Upper lobe of right lung (tissue), 1 donor: ENCODE results near the gene RBKS. TPM values are rescaled to one million over a fixed set of nuclear protein-coding genes. Genes with fewer than 3 reads are reported as not detected.

Experiments
- ATAC-seq: fragments of 200-7000 bp; cut with Tn5 transposase; one replicate; pipeline ENCODE4 v1.9.1; 2020; ENCODE audit warnings: mild to moderate bottlenecking, moderate library complexity
- DNase-seq: peaks from one replicate; pipeline ENCODE4 v3.0.0-alpha.2; 2020
- H3K27ac ChIP-seq: fragments of 200-600 bp; one replicate; pipeline ENCODE4 v1.8.0; 2022
- H3K27me3 ChIP-seq: fragments of 200-600 bp; one replicate; pipeline ENCODE4 v1.8.0; 2022; ENCODE audit warnings: mild to moderate bottlenecking
- H3K36me3 ChIP-seq: fragments of 200-600 bp; one replicate; pipeline ENCODE4 v1.8.0; 2022
- H3K4me1 ChIP-seq: fragments of 200-600 bp; one replicate; pipeline ENCODE4 v1.8.0; 2022
- H3K4me3 ChIP-seq: fragments of 200-600 bp; one replicate; pipeline ENCODE4 v1.8.0; 2022; ENCODE audit warnings: mild to moderate bottlenecking
- H3K9me3 ChIP-seq: fragments of 200-600 bp; one replicate; pipeline ENCODE4 v1.8.0; 2022
- intact Hi-C: fragments of 100-400 bp; cut with DNase I; formaldehyde crosslinking; loops from one replicate; pipeline ENCODE4 v1.11.0; 2022
- total RNA-seq: library from RNA; stranded (reverse); fragmentation: NEBNext Ultra II Directional; extraction: Animal tissue kit (Norgen Biotek cat#: 25700); gene quantifications from one replicate; pipeline ENCODE4 v1.2.1, GENCODE V29; 2021
- TF ChIP-seq, protein P1 (sequence below): fragments of 200-600 bp; IDR thresholded peaks from one replicate; pipeline ENCODE4 v1.8.0; 2022; ENCODE audit warnings: antibody characterized with exemption
- donor health status: DM: no; HTN: yes; CAD: no; lungs with severe emphysema.

The RBKS gene
- total RNA-seq, 1 donor from 2014 or later, result 1.9 TPM

DNA sequence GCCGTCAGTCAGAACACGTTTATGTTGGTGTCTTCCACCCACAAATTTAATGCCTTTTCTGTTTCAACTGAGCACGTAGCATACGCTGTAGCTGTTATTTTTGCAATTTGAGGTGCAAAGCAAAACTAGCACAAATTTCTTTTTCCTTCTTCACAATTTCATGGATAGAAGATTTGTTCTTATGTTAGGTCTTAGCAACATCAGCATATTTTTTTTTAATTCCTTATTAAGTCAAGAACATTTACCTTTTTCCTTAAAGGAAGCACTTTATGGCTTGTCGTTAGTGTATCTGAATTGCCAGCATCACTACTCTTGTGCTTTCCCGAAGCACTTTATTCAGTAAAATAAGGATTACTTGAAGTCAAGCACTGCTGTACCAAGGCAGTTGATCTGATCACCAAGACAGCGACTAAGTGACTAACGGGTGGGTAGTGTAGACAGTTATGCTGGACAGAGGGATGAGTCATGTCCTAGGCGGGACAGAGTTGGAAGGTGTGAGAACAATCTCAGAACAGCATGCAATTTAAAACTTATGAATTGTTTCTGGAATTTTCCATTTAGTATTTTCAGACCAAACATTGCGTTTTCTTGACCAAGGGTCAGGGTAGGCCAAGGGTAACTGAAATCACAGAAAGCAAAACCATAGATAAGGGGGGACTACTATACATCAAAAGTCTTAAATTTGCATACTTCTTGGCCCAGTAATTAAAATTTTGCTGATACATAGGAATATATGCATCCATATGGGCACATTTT, 13.6 kb upstream of the RBKS start:
- Histone ChIP-seq H3K27ac (no peak overlapping the region), H3K4me1 (no peaks in the 10 kb centered on the region), H3K9me3 (no peaks in the 10 kb centered on the region), H3K4me3 (no peak overlapping the region), H3K27me3 (no peaks in the 10 kb centered on the region), H3K36me3 (peaks cover 9% of the 10 kb centered on the region)
- ATAC-seq (peak; percentile 26), DNase-seq (no peak)
- intact Hi-C loops, result no loop called here
- TF ChIP-seq, protein P1, sequence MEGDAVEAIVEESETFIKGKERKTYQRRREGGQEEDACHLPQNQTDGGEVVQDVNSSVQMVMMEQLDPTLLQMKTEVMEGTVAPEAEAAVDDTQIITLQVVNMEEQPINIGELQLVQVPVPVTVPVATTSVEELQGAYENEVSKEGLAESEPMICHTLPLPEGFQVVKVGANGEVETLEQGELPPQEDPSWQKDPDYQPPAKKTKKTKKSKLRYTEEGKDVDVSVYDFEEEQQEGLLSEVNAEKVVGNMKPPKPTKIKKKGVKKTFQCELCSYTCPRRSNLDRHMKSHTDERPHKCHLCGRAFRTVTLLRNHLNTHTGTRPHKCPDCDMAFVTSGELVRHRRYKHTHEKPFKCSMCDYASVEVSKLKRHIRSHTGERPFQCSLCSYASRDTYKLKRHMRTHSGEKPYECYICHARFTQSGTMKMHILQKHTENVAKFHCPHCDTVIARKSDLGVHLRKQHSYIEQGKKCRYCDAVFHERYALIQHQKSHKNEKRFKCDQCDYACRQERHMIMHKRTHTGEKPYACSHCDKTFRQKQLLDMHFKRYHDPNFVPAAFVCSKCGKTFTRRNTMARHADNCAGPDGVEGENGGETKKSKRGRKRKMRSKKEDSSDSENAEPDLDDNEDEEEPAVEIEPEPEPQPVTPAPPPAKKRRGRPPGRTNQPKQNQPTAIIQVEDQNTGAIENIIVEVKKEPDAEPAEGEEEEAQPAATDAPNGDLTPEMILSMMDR, result no peak

DNA sequence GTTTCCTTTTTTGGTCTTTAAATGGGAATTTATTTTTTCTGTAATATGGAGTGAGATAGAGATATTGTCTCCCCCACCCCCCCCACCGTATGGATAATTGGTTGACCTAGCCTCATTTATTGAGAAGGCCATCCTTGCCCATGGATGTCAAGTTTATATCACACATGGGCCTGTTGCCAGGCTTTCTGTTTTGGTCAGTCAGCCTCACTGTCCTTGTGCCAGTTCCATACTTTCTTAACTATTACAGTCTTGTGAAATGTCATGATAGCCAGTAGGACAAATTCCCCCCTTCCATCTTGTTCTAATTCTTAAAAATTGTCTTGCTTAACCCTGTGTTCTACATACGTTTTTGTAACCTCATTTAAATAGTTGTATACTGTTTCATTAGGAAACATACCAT, 12.8 kb upstream of the RBKS start:
- no peak for DNase-seq
- Histone ChIP-seq H3K4me3 (no peak overlapping the region), H3K36me3 (peaks cover 9% of the 10 kb centered on the region), H3K27ac (no peak overlapping the region), H3K4me1 (no peaks in the 10 kb centered on the region), H3K9me3 (no peaks in the 10 kb centered on the region), H3K27me3 (no peaks in the 10 kb centered on the region)
- ATAC-seq, result no peak
- TF ChIP-seq, protein P1, result no peak
- intact Hi-C loops, result no loop called here

- ATAC-seq (no peak), DNase-seq (no peak)
- Histone ChIP-seq H3K4me1 (no peaks in the 10 kb centered on the region), H3K9me3 (no peaks in the 10 kb centered on the region), H3K4me3 (no peak overlapping the region), H3K27ac (no peak overlapping the region), H3K36me3 (peaks cover 9% of the 10 kb centered on the region), H3K27me3 (no peaks in the 10 kb centered on the region)
- TF ChIP-seq, protein P1, result no peak
- intact Hi-C loops, result no loop called here
These were observed 11.9 kb upstream of the RBKS start for GRCh38 chr2:27902098-27902497.

GRCh38 chr2:27901234-27901633, 11.0 kb upstream of the RBKS start:
- H3K27me3 ChIP-seq, result no peaks in the 10 kb centered on the region
- no peak for DNase-seq
- peaks cover 17% of the 10 kb centered on the region for H3K36me3 ChIP-seq
- H3K27ac ChIP-seq, result no peak overlapping the region
- intact Hi-C loops, result no loop called here
- no peak for ATAC-seq
- H3K4me3 ChIP-seq, result no peak overlapping the region
- TF ChIP-seq, protein P1, result no peak
- H3K9me3 ChIP-seq, result no peaks in the 10 kb centered on the region
- H3K4me1 ChIP-seq, result no peaks in the 10 kb centered on the region

DNA sequence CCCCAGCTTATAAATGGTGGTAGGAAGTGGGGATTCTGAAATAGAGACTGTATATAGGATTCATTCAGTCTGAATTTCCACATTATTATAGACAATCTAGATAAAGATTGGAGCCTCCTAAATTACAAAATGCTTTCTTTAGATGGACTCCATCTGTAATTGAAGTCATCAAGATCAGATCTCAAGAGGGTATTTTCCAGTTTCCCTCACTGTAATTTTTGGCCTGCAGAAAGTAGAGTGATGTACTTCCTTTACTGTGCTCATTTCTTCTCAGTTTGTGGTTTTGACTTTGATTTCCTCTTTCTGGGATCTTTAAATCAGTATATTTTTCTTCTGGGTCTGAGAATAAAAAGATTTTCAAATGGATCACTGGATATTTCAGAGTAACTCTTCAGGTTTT, 7.5 kb upstream of the RBKS start:
- Histone ChIP-seq H3K36me3 (peaks cover 20% of the 10 kb centered on the region), H3K9me3 (no peaks in the 10 kb centered on the region), H3K4me1 (no peaks in the 10 kb centered on the region), H3K27me3 (no peaks in the 10 kb centered on the region), H3K27ac (no peak overlapping the region), H3K4me3 (no peak overlapping the region)
- ATAC-seq (no peak), DNase-seq (no peak)
- intact Hi-C loops, result no loop called here
- TF ChIP-seq, protein P1, result no peak

GRCh38 chr2:27893006-27893405, 2.8 kb upstream of the RBKS start:
- intact Hi-C loops, result no loop called here
- H3K27ac ChIP-seq, result no peak overlapping the region
- TF ChIP-seq, protein P1, result no peak
- no peak for DNase-seq
- no peaks in the 10 kb centered on the region for H3K27me3 ChIP-seq
- no peak overlapping the region for H3K4me3 ChIP-seq
- peaks cover 10% of the 10 kb centered on the region for H3K36me3 ChIP-seq
- peaks cover 26% of the 10 kb centered on the region for H3K4me1 ChIP-seq
- ATAC-seq, result no peak
- no peaks in the 10 kb centered on the region for H3K9me3 ChIP-seq
